Activated B cell treated with CpG ODN at 0.5 μM for 24 hours (primary cell): ENCODE data around the gene CORO2B. TPM values are rescaled to one million over a fixed set of nuclear protein-coding genes. Genes with fewer than 3 reads are reported as not detected.

ENCODE experiments used
- ATAC-seq: fragments of 200-7000 bp; cut with Tn5 transposase; one replicate; pipeline ENCODE4 v1.10.0; 2021; ENCODE audit warnings: low read depth, mild to moderate bottlenecking, moderate library complexity
- CTCF ChIA-PET: fragments of 350-600 bp; sonication (Branson Sonifier 250); formaldehyde crosslinking; loops from one replicate; lab custom pipeline; 2021; ENCODE audit warnings: antibody characterized with exemption; lab: Charles Lee
- POLR2A ChIA-PET: fragments of 350-600 bp; sonication (Branson Sonifier 250); formaldehyde crosslinking; loops from one replicate; lab custom pipeline; 2021; ENCODE audit warnings: antibody characterized with exemption; lab: Charles Lee
- DNase-seq: peaks from one replicate; pipeline ENCODE4 v3.0.0; 2022
- H3K27ac Mint-ChIP-seq: one replicate; pipeline ENCODE4 v1.8.0; 2020; ENCODE audit warnings: mixed read lengths
- H3K27me3 Mint-ChIP-seq: one replicate; pipeline ENCODE4 v1.8.0; 2021; ENCODE audit warnings: mixed read lengths
- H3K36me3 Mint-ChIP-seq: one replicate; pipeline ENCODE4 v1.8.0; 2021; ENCODE audit warnings: low read depth, mixed read lengths
- H3K4me1 Mint-ChIP-seq: one replicate; pipeline ENCODE4 v1.8.0; 2021; ENCODE audit warnings: mixed read lengths
- H3K4me3 Mint-ChIP-seq: one replicate; pipeline ENCODE4 v1.8.0; 2020; ENCODE audit warnings: mild to moderate bottlenecking, mixed read lengths
- H3K9me3 Mint-ChIP-seq: one replicate; pipeline ENCODE4 v1.8.0; 2020; ENCODE audit warnings: mixed read lengths
- intact Hi-C: fragments of 100-400 bp; cut with micrococcal nuclease; formaldehyde crosslinking; loops from one replicate; pipeline ENCODE4 v1.15.1; 2024
- total RNA-seq: library from RNA; stranded (reverse); gene quantifications from 2 replicates; pipeline ENCODE4 v1.2.3, GENCODE V29; 2022
- TF ChIP-seq, protein P1 (sequence below): fragments of 200-600 bp; IDR thresholded peaks from one replicate; pipeline ENCODE4 v1.8.0; 2022; ENCODE audit warnings: antibody characterized with exemption, mild to moderate bottlenecking

Gene CORO2B
- total RNA-seq, 1 donor from 2014 or later: 1.0 TPM

DNA sequence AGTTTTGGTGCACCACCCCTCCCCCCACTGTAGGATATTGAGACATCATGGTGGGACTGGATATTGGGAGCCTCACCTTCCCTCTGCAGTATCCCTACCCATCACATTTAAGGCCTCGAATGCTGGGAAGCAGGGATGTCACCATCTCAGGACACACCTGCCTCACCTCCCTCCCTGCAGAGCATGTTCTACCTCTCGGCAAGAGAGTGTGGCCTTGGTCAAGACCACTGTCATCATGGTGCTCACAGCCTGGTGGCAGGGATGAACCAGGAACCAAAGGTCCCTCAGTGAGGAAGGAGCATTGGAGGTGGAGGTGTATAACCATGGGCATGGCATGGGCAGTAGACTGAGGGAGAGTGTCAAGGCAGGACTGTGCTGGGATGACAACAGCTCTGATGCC is 104.8 kb downstream of the CORO2B start:
- Mint-ChIP-seq H3K4me3 (no peak overlapping the region), H3K27me3 (peaks cover 2% of the 10 kb centered on the region), H3K4me1 (no peaks in the 10 kb centered on the region), H3K36me3 (no peaks in the 10 kb centered on the region), H3K9me3 (no peaks in the 10 kb centered on the region), H3K27ac (no peak overlapping the region)
- ChIA-PET POLR2A (no interaction called here), CTCF (no interaction called here)
- TF ChIP-seq, protein P1, sequence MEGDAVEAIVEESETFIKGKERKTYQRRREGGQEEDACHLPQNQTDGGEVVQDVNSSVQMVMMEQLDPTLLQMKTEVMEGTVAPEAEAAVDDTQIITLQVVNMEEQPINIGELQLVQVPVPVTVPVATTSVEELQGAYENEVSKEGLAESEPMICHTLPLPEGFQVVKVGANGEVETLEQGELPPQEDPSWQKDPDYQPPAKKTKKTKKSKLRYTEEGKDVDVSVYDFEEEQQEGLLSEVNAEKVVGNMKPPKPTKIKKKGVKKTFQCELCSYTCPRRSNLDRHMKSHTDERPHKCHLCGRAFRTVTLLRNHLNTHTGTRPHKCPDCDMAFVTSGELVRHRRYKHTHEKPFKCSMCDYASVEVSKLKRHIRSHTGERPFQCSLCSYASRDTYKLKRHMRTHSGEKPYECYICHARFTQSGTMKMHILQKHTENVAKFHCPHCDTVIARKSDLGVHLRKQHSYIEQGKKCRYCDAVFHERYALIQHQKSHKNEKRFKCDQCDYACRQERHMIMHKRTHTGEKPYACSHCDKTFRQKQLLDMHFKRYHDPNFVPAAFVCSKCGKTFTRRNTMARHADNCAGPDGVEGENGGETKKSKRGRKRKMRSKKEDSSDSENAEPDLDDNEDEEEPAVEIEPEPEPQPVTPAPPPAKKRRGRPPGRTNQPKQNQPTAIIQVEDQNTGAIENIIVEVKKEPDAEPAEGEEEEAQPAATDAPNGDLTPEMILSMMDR: no peak
- intact Hi-C loops: no loop called here
- DNase-seq: no peak
- ATAC-seq: no peak

GRCh38 chr15:68684476-68684875 is 105.7 kb downstream of the CORO2B start:
- no peak overlapping the region for H3K4me3 Mint-ChIP-seq
- CTCF ChIA-PET: no interaction called here
- H3K27ac Mint-ChIP-seq: no peak overlapping the region
- TF ChIP-seq, protein P1: no peak
- DNase-seq: no peak
- no peaks in the 10 kb centered on the region for H3K4me1 Mint-ChIP-seq
- POLR2A ChIA-PET: no interaction called here
- H3K36me3 Mint-ChIP-seq: no peaks in the 10 kb centered on the region
- no peak for ATAC-seq
- H3K27me3 Mint-ChIP-seq: peaks cover 2% of the 10 kb centered on the region
- intact Hi-C loops: no loop called here
- no peaks in the 10 kb centered on the region for H3K9me3 Mint-ChIP-seq

DNA sequence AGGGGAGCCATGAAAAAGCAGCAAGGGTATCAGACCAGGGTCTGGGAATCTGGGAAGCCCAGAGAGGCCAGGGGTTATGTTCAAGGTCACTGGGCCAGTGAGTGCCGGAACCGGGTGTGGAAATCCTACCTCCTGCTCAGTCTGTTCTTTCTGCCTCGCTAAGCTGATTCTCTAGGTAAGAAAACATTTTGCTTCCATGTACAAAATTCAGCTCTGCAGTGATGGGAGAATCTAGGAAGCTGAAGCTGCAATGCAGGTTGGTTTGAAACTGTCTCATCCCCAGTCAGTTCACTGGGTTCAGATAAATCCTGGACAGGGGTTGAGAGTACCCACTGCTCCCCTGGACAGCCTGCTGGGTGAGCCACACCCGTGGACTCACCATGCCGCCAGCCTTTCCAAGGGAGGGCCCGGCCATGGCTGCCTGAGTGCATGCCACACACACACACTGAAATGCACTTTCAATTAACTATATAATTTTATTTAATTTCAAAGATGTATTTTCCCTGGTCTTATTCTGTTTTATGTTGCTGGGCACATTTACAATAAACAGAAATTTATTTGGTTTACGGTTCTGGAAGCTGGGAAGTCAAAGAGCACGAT is 108.4 kb downstream of the CORO2B start:
- no peaks in the 10 kb centered on the region for H3K9me3 Mint-ChIP-seq
- peaks cover 2% of the 10 kb centered on the region for H3K27me3 Mint-ChIP-seq
- CTCF ChIA-PET: interaction anchor here (1.1 kb wide), 1 partner anchor 15 kb away, joined by 3 read pairs; no protein-coding TSS in a partner anchor
- POLR2A ChIA-PET: no interaction called here
- H3K27ac Mint-ChIP-seq: no peak overlapping the region
- DNase-seq (no peak), ATAC-seq (no peak)
- TF ChIP-seq, protein P1: no peak
- H3K4me3 Mint-ChIP-seq: no peak overlapping the region
- intact Hi-C loops: no loop called here
- no peaks in the 10 kb centered on the region for H3K4me1 Mint-ChIP-seq
- no peaks in the 10 kb centered on the region for H3K36me3 Mint-ChIP-seq

DNA sequence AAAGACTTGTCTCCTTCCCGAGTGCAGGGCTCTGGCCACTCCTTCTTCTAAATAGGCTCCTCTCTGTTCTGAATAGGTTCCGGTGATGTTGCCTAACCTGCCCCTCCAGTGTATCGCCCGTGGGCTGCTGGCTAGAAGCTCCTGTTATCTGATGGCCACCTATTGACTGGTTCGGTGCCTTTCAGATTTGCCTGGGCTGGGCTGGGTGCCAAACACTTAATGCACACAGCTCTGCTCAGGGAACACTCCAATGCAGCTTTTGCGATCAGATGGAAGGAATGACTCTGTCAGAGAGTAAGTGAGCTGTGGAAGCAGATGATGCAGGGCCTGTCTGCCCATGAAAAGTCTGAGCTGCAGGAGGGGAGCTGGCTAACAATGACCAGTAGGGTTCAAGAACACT is 112.9 kb downstream of the CORO2B start:
- Mint-ChIP-seq H3K9me3 (no peaks in the 10 kb centered on the region), H3K27me3 (peaks cover 2% of the 10 kb centered on the region), H3K4me3 (no peak overlapping the region), H3K36me3 (no peaks in the 10 kb centered on the region), H3K4me1 (no peaks in the 10 kb centered on the region), H3K27ac (no peak overlapping the region)
- TF ChIP-seq, protein P1: no peak
- CTCF ChIA-PET: interaction anchor here (1.3 kb wide), 1 partner anchor 18 kb away, joined by 4 read pairs; no protein-coding TSS in a partner anchor
- intact Hi-C loops: no loop called here
- ATAC-seq: no peak
- DNase-seq: no peak
- POLR2A ChIA-PET: no interaction called here

GRCh38 chr15:68693071-68693470 is 114.3 kb downstream of the CORO2B start:
- H3K36me3 Mint-ChIP-seq: no peaks in the 10 kb centered on the region
- ATAC-seq (no peak), DNase-seq (no peak)
- no peaks in the 10 kb centered on the region for H3K9me3 Mint-ChIP-seq
- no peaks in the 10 kb centered on the region for H3K27me3 Mint-ChIP-seq
- no peak overlapping the region for H3K27ac Mint-ChIP-seq
- intact Hi-C loops: no loop called here
- TF ChIP-seq, protein P1: no peak
- POLR2A ChIA-PET: no interaction called here
- H3K4me3 Mint-ChIP-seq: no peak overlapping the region
- CTCF ChIA-PET: interaction anchor here (1.3 kb wide), 1 partner anchor 19 kb away, joined by 4 read pairs; no protein-coding TSS in a partner anchor
- no peaks in the 10 kb centered on the region for H3K4me1 Mint-ChIP-seq
